ENCODE measurements around the gene STIM1.
"Not testable (repeated sequence)": the region's sequence is repeated elsewhere in the genome, so short reads cannot be mapped to it uniquely, and the experiment has no call there.

STIM1 gene

DNA sequence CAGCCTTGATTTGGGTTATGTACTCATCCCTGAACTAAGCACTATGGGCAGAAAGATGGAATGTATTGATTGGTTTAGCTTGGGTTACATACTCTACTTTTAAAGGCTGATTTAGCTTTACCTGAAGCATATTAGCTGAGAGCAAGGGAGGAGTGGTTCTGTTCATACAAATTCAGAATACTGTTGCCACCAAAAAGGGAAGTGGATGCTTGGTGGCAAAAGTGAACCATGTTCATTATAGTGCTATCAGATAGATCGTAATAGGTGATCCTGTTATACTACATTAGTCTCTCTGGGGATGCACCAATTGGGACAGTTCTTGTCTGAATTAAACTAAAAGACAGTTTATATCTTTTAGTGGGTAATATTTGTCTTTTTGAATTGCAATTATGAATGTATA is 194.7 kb downstream of the STIM1 start:
- Histone ChIP-seq H3K4me2 (ENCODE audit: insufficient read depth, low read length) (no peak overlapping the region), H3K36me3 (ENCODE audit: insufficient read depth, low read length) (peaks cover 14% of the 10 kb centered on the region; the same call in 1 of the 2 replicates), H3K4me3 (ENCODE audit: low read depth in 1 of 2, low read length in 2 of 2) (no peak overlapping the region), H3K27me3 (ENCODE audit: insufficient read depth, low read length, poor library complexity) (no peaks in the 10 kb centered on the region), H3K27ac (ENCODE audit: low read length) (no peak overlapping the region), H3K9me3 (ENCODE audit: insufficient read depth, low read length, severe bottlenecking) (peaks cover 3% of the 10 kb centered on the region), H2AFZ (ENCODE audit: low read depth, low read length) (no peak overlapping the region), H3K9ac (ENCODE audit: low read depth, low read length) (no peak overlapping the region), H4K20me1 (ENCODE audit: insufficient read depth, low read length) (no peaks in the 10 kb centered on the region), H3K4me1 (ENCODE audit: insufficient read depth, low read length) (no peaks in the 10 kb centered on the region), H3K79me2 (ENCODE audit: insufficient read depth, low read length) (no peaks in the 10 kb centered on the region)
- DNase-seq (no peak), ATAC-seq (ENCODE audit: insufficient read depth, low read depth) (no peak)
- no peak for TF ChIP-seq EZH2 (IDR thresholded peaks at IDR 0.05; ENCODE audit: borderline replicate concordance, low read depth, low read length, severe bottlenecking)
- TF ChIP-seq, protein P1, sequence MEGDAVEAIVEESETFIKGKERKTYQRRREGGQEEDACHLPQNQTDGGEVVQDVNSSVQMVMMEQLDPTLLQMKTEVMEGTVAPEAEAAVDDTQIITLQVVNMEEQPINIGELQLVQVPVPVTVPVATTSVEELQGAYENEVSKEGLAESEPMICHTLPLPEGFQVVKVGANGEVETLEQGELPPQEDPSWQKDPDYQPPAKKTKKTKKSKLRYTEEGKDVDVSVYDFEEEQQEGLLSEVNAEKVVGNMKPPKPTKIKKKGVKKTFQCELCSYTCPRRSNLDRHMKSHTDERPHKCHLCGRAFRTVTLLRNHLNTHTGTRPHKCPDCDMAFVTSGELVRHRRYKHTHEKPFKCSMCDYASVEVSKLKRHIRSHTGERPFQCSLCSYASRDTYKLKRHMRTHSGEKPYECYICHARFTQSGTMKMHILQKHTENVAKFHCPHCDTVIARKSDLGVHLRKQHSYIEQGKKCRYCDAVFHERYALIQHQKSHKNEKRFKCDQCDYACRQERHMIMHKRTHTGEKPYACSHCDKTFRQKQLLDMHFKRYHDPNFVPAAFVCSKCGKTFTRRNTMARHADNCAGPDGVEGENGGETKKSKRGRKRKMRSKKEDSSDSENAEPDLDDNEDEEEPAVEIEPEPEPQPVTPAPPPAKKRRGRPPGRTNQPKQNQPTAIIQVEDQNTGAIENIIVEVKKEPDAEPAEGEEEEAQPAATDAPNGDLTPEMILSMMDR (IDR thresholded peaks at IDR 0.05; ENCODE audit: borderline replicate concordance, extremely low read depth, low read length, poor library complexity, severe bottlenecking): no peak

DNA sequence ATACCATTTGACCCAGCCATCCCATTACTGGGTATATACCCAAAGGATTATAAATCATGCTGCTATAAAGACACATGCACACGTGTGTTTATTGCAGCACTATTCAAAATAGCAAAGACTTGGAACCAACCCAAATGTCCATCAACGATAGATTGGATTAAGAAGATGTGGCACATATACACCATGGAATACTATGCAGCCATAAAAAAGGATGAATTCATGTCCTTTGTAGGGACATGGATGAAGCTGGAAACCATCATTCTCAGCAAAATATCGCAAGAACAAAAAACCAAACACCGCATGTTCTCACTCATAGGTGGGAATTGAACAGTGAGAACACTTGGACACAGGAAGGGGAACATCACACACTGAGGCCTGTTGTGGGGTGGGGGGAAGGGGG is 197.7 kb downstream of the STIM1 start:
- H3K79me2 ChIP-seq (ENCODE audit: insufficient read depth, low read length); H3K9me3 ChIP-seq (ENCODE audit: insufficient read depth, low read length, severe bottlenecking); ATAC-seq (ENCODE audit: insufficient read depth, low read depth); H3K4me1 ChIP-seq (ENCODE audit: insufficient read depth, low read length); H3K4me3 ChIP-seq (ENCODE audit: low read depth in 1 of 2, low read length in 2 of 2); H3K27ac ChIP-seq (ENCODE audit: low read length); H2AFZ ChIP-seq (ENCODE audit: low read depth, low read length); H4K20me1 ChIP-seq (ENCODE audit: insufficient read depth, low read length); DNase-seq; H3K27me3 ChIP-seq (ENCODE audit: insufficient read depth, low read length, poor library complexity); H3K4me2 ChIP-seq (ENCODE audit: insufficient read depth, low read length); H3K9ac ChIP-seq (ENCODE audit: low read depth, low read length): not testable (repeated sequence)
- H3K36me3 ChIP-seq (ENCODE audit: insufficient read depth, low read length): peaks cover 39% of the 10 kb centered on the region

DNA sequence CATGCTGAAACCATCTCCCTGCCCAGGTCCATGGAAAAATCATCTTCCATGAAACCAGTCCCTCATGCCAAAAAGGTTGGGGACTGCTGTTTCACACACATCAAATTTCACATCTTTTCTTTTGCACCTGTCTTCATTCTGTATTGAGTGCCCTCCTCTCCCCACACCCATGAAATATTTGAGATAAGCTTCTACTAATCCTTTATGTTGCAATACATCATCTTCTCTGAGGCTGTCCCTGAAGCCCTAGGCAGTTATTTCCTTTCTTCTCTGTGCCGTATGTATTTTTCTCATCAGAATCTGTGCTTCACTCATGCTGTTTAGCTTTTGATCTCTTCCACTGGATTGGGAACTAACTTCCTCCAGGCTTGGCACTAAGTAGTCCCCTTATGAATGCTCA is 199.2 kb downstream of the STIM1 start:
- H3K36me3 ChIP-seq (ENCODE audit: insufficient read depth, low read length): peaks cover 45% of the 10 kb centered on the region
- no peaks in the 10 kb centered on the region for H4K20me1 ChIP-seq (ENCODE audit: insufficient read depth, low read length)
- H2AFZ ChIP-seq (ENCODE audit: low read depth, low read length): no peak overlapping the region
- ATAC-seq (ENCODE audit: insufficient read depth, low read depth): no peak
- no peak overlapping the region for H3K4me3 ChIP-seq (ENCODE audit: low read depth in 1 of 2, low read length in 2 of 2)
- no peaks in the 10 kb centered on the region for H3K79me2 ChIP-seq (ENCODE audit: insufficient read depth, low read length)
- no peak overlapping the region for H3K4me2 ChIP-seq (ENCODE audit: insufficient read depth, low read length)
- no peak overlapping the region for H3K9ac ChIP-seq (ENCODE audit: low read depth, low read length)
- H3K9me3 ChIP-seq (ENCODE audit: insufficient read depth, low read length, severe bottlenecking): peaks cover 3% of the 10 kb centered on the region
- DNase-seq: no peak
- TF ChIP-seq EZH2 (IDR thresholded peaks at IDR 0.05; ENCODE audit: borderline replicate concordance, low read depth, low read length, severe bottlenecking): no peak
- TF ChIP-seq, protein P1 (IDR thresholded peaks at IDR 0.05; ENCODE audit: borderline replicate concordance, extremely low read depth, low read length, poor library complexity, severe bottlenecking): no peak
- H3K27ac ChIP-seq (ENCODE audit: low read length): no peak overlapping the region
- no peaks in the 10 kb centered on the region for H3K4me1 ChIP-seq (ENCODE audit: insufficient read depth, low read length)
- no peaks in the 10 kb centered on the region for H3K27me3 ChIP-seq (ENCODE audit: insufficient read depth, low read length, poor library complexity)

DNA sequence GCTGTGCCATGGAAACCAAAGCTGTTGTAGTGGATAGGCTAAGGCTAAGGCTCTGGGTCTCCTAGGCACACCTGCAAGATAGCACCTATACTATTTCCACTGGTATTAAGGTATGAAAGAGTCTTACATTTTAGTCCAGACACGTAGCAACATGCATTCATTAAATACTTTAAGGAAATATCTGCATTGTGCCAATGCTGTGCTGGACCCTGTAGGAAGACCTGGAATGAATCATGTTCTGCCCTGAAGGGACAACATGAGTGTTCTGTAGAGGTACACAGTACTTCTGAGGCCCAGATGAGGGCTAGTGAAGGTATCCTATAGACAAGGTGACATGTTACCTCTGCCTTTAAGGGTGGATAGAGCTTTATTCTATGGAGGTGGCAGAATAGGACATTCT is 204.0 kb downstream of the STIM1 start:
- Histone ChIP-seq H2AFZ (ENCODE audit: low read depth, low read length) (no peak overlapping the region), H3K4me2 (ENCODE audit: insufficient read depth, low read length) (no peak overlapping the region), H3K9ac (ENCODE audit: low read depth, low read length) (no peak overlapping the region), H3K27ac (ENCODE audit: low read length) (no peak overlapping the region), H4K20me1 (ENCODE audit: insufficient read depth, low read length) (no peaks in the 10 kb centered on the region), H3K4me3 (ENCODE audit: low read depth in 1 of 2, low read length in 2 of 2) (no peak overlapping the region), H3K79me2 (ENCODE audit: insufficient read depth, low read length) (no peaks in the 10 kb centered on the region), H3K36me3 (ENCODE audit: insufficient read depth, low read length) (peaks cover 66% of the 10 kb centered on the region), H3K4me1 (ENCODE audit: insufficient read depth, low read length) (no peaks in the 10 kb centered on the region), H3K27me3 (ENCODE audit: insufficient read depth, low read length, poor library complexity) (no peaks in the 10 kb centered on the region), H3K9me3 (ENCODE audit: insufficient read depth, low read length, severe bottlenecking) (no peaks in the 10 kb centered on the region)
- ATAC-seq (ENCODE audit: insufficient read depth, low read depth) (no peak), DNase-seq (no peak)
- TF ChIP-seq, protein P1 (IDR thresholded peaks at IDR 0.05; ENCODE audit: borderline replicate concordance, extremely low read depth, low read length, poor library complexity, severe bottlenecking): no peak
- TF ChIP-seq EZH2 (IDR thresholded peaks at IDR 0.05; ENCODE audit: borderline replicate concordance, low read depth, low read length, severe bottlenecking): no peak

Measured in DND-41 (cell line).